Measurements from ENCODE around the gene TREM1. TPM values are rescaled to one million over a fixed set of nuclear protein-coding genes. Genes with fewer than 3 reads are reported as not detected.
A peak's percentile ranks its signal among the peaks of the same experiment; 100 is the strongest.
"Not testable (repeated sequence)": the region's sequence is repeated elsewhere in the genome, so short reads cannot be mapped to it uniquely, and the experiment has no call there.

Gene TREM1
- polyA plus RNA-seq, 5 donors, result 0.61 to 2.8 (median 1.4) TPM

DNA sequence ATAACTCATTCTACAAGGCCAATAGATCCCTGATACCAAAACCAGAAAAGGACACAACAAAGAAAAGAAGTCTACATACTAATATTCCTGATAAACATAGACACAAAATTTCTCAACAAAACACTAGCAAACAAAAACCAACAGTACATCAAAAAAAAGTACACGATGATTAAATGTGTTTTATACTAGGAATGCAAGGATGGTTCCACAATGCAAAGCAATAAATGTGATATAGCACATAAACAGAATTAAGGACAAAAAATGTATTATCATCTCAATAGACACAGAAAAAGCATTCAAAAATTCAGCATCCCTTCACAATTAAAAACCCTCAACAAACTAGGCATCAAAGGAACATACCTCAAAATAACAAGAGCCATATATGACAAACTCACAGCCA, 23.2 kb downstream of the TREM1 start:
- DNase-seq, result no peak

DNA sequence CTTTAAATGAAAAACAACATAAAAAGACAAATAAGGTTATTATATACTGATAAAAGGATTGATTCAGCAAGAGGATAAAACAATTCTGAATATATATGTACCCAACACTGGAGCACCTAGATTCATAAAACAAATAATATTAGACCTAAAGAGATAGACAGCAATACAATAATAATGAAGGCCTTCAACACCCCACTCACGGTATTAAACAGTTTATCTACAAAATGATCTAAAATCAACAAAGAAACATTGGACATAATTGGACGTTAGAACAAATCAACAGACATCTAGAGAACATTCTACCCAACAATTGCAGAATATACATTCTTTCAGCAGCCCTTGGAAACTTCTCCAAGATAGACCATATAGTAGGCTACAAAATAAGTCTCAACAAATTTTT, 24.1 kb downstream of the TREM1 start:
- DNase-seq, result no peak

- DNase-seq, result no peak
Measured at GRCh38 chr6:41258196-41258493, 28.3 kb downstream of the TREM1 start.

DNA sequence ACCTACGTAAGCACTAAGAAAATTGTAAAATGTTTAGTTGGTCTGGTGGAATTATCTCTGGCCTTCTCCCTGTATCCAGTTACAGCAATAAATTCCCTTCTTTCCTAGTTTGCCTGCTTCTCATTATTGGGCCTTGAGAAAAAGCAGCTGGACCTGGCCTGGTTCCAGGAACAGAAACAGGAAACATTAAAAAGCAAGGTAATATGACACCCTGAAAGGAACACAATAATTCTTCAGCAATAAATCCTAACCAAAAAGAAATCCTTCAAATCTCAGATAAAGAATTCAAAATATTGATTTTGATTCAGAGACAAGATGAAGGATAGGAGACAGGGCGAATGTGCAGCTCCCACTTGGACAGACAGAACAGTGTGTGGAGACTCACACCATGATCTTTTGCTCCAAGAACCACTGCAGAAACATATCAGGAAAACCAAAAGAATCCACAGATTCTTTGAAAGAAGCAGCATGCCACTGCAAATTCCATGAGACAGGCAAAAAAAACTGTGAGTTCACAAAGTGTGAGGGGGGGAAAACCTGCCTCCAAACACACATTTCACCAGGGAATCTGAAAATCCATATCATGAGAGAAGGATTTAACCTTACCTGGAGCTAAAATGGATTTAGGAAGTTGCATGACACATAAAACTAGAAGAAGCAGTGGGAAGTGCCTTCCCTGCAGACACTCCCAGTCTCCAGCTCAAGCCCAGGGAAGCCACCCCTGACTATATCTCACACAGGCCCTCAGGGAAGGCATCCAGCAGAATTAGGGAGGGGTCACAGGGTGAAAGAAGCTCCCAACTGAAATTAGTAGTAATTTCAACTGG, 28.9 kb downstream of the TREM1 start:
- peak; percentile 40 to 43 for DNase-seq

- no peak for DNase-seq
Measured at GRCh38 chr6:41256383-41256782, 30.1 kb downstream of the TREM1 start.

- no peak for DNase-seq
Measured at GRCh38 chr6:41255638-41256246, 30.7 kb downstream of the TREM1 start.

GRCh38 chr6:41255110-41255509, 31.4 kb downstream of the TREM1 start:
- DNase-seq, result no peak

DNA sequence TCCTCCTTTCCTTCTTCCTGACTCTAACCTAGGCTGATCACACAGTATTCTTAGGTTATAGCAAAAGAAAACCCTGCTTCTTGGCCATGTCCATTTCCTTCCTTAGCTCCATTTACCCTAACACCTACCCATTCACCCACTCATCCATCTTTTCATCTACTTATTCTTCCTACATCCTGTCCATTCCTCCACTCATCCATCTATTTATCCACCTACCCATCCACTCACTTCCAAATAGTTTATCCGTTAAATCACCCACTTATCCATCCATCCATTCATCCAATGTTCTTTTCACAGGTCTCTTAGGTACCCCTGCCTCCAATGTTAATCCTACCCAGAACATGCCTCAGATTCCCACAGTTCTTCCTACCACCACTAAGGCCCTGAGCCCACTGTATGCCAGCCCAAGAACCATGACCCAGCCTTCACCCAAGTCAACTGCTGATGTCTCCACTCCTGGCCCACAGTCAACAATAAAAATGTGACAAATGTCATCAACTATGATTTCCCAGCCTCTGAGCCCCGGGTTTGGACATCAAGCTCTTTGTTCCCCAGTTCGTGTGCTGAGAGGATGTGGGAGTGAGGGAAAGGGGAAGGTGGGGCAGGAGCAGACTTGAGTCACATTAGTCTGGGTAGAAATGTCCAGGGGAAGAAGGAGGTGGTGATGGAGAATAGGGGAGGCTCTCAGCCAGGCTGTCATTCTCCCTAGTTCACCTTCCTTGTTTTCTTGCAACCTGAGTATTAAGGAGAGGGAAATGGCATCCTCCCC, 33.9 kb downstream of the TREM1 start:
- no peak for DNase-seq

- DNase-seq, result no peak
Measured at GRCh38 chr6:41247882-41248705, 38.4 kb downstream of the TREM1 start.

- DNase-seq, result no peak
Measured at GRCh38 chr6:41247288-41247865, 39.1 kb downstream of the TREM1 start.

- not testable (repeated sequence) for DNase-seq
Measured at GRCh38 chr6:41246529-41246928, 40.0 kb downstream of the TREM1 start.

- no peak for DNase-seq
Measured at GRCh38 chr6:41239467-41240159, 46.9 kb downstream of the TREM1 start.

DNA sequence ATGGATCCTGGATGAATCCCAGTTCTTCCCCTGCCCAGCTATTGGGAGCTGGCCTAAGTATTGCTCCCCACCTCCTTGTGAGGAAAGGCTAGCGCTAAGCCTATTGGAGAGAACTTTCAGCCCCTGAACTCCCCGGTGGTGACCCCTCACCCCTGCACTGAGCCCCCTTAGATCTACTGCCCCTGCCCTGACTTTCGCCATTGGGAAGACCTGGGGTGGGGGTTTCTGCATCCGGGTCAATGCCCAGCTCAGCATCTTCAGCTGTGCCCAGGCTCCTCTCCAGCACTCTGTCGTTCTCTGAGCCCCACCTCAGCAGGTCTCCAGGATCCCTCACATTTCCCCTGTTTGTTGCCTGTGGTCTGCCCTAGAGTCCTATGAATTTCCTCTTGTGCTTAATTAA, 49.4 kb downstream of the TREM1 start:
- no peak for DNase-seq

- DNase-seq, result no peak
Measured at GRCh38 chr6:41236276-41236675, 50.2 kb downstream of the TREM1 start.

DNA sequence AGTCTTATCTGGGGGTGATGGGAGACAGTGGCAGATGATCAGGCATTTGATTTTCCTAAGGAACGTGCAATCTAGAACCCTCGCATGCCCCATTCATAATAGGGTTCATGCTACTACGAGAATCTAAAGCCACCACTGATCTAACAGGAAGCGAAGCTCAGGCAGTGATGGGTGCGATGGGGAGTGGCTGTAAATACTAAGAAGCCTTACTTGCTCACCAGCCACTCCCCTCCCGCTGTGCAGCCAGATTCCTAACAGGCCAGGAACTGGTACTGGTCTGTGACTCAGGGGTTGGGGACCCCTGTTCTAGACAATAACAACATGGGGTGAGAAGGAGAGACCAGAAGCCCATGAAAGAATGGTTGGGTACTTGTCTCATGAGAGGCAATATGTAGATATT, 53.8 kb downstream of the TREM1 start:
- DNase-seq, result no peak

GRCh38 chr6:41231246-41231645, 55.2 kb downstream of the TREM1 start:
- no peak for DNase-seq

DNA sequence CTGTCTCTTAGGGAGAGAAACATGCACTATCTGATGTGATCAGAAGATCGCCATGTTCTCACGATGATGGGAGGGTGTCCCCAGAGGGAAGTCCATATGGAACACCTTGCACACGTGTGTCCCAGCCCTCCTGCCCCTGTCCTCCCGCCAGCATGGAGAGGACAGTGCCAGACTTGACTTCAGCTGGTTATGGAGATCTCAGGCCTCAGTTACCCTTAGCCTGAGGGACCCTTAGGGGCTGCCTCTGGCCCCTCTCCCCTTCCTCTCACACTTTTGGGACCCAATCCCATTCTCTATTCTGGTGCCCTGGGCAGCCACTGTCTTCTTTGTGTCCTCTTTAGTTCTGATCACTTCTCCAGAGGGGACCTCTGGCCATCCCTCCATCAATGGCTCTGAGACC, 56.8 kb downstream of the TREM1 start:
- DNase-seq, result no peak

DNA sequence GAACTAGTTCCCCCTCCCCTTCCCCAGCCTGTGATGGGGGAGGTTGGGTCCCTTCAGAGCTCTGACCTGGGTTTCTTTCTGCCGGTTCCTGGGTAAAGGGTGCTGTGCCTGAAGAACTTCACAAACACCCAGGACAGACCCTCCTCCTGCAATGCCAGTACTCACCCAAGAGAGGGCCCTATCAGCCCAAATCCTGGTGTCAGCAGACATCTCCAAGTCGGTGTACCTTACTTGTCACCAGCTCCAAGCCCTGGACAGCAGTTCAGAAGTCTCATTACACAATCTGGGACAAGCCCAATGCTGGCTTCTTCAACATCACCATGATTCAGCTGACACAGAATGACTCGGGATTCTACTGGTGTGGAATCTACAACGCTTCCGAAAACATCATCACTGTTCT, 57.9 kb downstream of the TREM1 start:
- DNase-seq, result no peak

DNA sequence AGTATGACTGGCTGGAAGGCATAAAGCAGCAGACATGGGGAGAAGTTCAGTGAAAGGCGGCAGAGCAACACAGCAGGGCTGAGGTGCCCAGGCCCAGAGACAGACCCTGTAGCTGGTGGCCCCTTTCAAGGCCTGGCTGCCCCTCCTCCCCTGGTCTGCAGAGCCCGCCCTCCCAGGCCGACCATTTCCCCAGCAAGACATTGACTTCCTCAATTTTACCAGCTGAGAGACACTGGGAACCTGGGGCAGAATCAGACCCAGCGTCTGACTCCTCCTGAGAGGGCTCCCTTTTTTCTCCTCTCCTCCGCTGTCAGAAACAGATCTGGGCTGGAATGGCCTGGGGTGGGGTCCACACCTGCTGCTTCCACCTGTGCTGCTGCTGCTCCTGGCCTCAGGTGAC, 58.4 kb downstream of the TREM1 start, which contains the start of gene TREML4:
Gene TREML4 (plus strand): TSS at position 254 of the 400 bp plus-strand sequence. CDS start 79 bp downstream, at position 333.
- no peak for DNase-seq

- no peak for DNase-seq
Measured at GRCh38 chr6:41226752-41227151, 59.7 kb downstream of the TREM1 start.

- DNase-seq, result no peak
Measured at GRCh38 chr6:41224800-41225199, 61.7 kb downstream of the TREM1 start.
